Spleen (tissue), 7 donors: Measurements from ENCODE around the gene CADM2.

Experiments
- CTCF ChIP-seq, 11 experiments: fragments of 200-600 bp in 7 of 11; fragments of 450-650 bp in 4 of 11; sonication (generic) in 4 of 11; IDR thresholded peaks in 8 of 11; conservative IDR thresholded peaks in 3 of 11; 1 replicate in 7 of 11; 2 replicates in 4 of 11; pipeline versions ENCODE4 v1.4.0 to v1.8.0; 2016 to 2021; ENCODE audit warnings: antibody characterized with exemption in 11 of 11, inconsistent platforms in 4 of 11, mild to moderate bottlenecking in 1 of 11
- POLR2A ChIP-seq, 3 donors: fragments of 450-650 bp; IDR thresholded peaks; one replicate each; pipeline ENCODE4 v1.5.1; 2017; ENCODE audit warnings: antibody characterized with exemption in 3 of 3, mild to moderate bottlenecking in 1 of 3
- POLR2AphosphoS5 ChIP-seq, 3 donors: sonication (generic); formaldehyde crosslinking; IDR thresholded peaks; one replicate each; pipeline ENCODE4 v1.5.1; 2017; ENCODE audit warnings: antibody characterized with exemption in 3 of 3
- donor health status: DM: no; HTN: no; CAD: no; lungs with moderate emphysema.
- donor health status: DM: no; HTN: no; CAD: no.
- donor health status: DM: no; HTN: no; CAD: no.

GRCh38 chr3:85355572-85355971 lies 396.8 kb downstream of the CADM2 start:
- TF ChIP-seq CTCF (IDR thresholded peaks at IDR 0.05 in 8 of 11, conservative IDR thresholded peaks at IDR 0.05 in 3 of 11) (no peak), POLR2AphosphoS5 (IDR thresholded peaks at IDR 0.05) (no peak), POLR2A (IDR thresholded peaks at IDR 0.05) (no peak)
